GM12874 (cell line): ENCODE data around the gene CCDC177.

Experiments used
- CTCF ChIP-seq: IDR thresholded peaks from 2 replicates; pipeline ENCODE4 v1.5.1; 2011; ENCODE audit warnings: low read depth, mild to moderate bottlenecking, control low read depth, low read length, moderate library complexity; ENCODE audit not compliant: insufficient read depth

The CCDC177 gene

GRCh38 chr14:69559581-69560011, 15.1 kb downstream of the CCDC177 start:
- TF ChIP-seq CTCF = no peak

GRCh38 chr14:69558774-69559173, 15.9 kb downstream of the CCDC177 start:
- no peak for TF ChIP-seq CTCF

- TF ChIP-seq CTCF = no peak
These were observed 20.2 kb downstream of the CCDC177 start for GRCh38 chr14:69554500-69554899.

GRCh38 chr14:69553252-69553651, 21.4 kb downstream of the CCDC177 start:
- TF ChIP-seq CTCF = no peak

GRCh38 chr14:69551511-69551910, 23.2 kb downstream of the CCDC177 start:
- TF ChIP-seq CTCF = no peak

- no peak for TF ChIP-seq CTCF
These were observed 26.1 kb downstream of the CCDC177 start for GRCh38 chr14:69548566-69548965.

GRCh38 chr14:69547701-69548348, 26.8 kb downstream of the CCDC177 start:
- TF ChIP-seq CTCF = peak; percentile 74
